Hematopoietic multipotent progenitor cell treated with erythropoietin and hydrocortisone succinate and interleukin-3 and kit ligand, for 6 days (in vitro differentiated cells): ENCODE results near the gene NSL1.
"Not testable (repeated sequence)": the region's sequence is repeated elsewhere in the genome, so short reads cannot be mapped to it uniquely, and the experiment has no call there.

Experiments used
- DNase-seq: peaks from one replicate; pipeline ENCODE4 v3.0.0-alpha.2; 2015

Gene NSL1

GRCh38 chr1:212746546-212746945 lies 45.0 kb downstream of the NSL1 start:
- no peak for DNase-seq

- no peak for DNase-seq
These were observed 46.3 kb downstream of the NSL1 start for GRCh38 chr1:212745303-212745702.

GRCh38 chr1:212743901-212744475 lies 47.6 kb downstream of the NSL1 start:
- DNase-seq = no peak

- no peak for DNase-seq
These were observed 53.2 kb downstream of the NSL1 start for GRCh38 chr1:212738330-212738729.

GRCh38 chr1:212737559-212737958 lies 54.0 kb downstream of the NSL1 start:
- peak; percentile 36 for DNase-seq

GRCh38 chr1:212733109-212733508 lies 58.5 kb downstream of the NSL1 start:
- no peak for DNase-seq

- no peak for DNase-seq
These were observed 59.9 kb downstream of the NSL1 start for GRCh38 chr1:212731630-212732029.

GRCh38 chr1:212728606-212729005 lies 63.0 kb downstream of the NSL1 start:
- no peak for DNase-seq

GRCh38 chr1:212727386-212728181 lies 64.0 kb downstream of the NSL1 start:
- DNase-seq = peak; percentile 43

- not testable (repeated sequence) for DNase-seq
These were observed 66.9 kb downstream of the NSL1 start for GRCh38 chr1:212724679-212725078.

GRCh38 chr1:212722270-212722957 lies 69.2 kb downstream of the NSL1 start:
- DNase-seq = no peak

- no peak for DNase-seq
These were observed 70.0 kb downstream of the NSL1 start for GRCh38 chr1:212721388-212722247.

GRCh38 chr1:212719633-212720032 lies 71.9 kb downstream of the NSL1 start:
- no peak for DNase-seq

GRCh38 chr1:212718499-212718898 lies 73.1 kb downstream of the NSL1 start:
- peak; percentile 8 for DNase-seq

- no peak for DNase-seq
These were observed 75.4 kb downstream of the NSL1 start for GRCh38 chr1:212716161-212716560.

GRCh38 chr1:212713465-212714136 lies 78.0 kb downstream of the NSL1 start:
- no peak for DNase-seq

GRCh38 chr1:212712451-212713303 lies 78.9 kb downstream of the NSL1 start:
- DNase-seq = no peak

GRCh38 chr1:212711974-212712373 lies 79.6 kb downstream of the NSL1 start:
- not testable (repeated sequence) for DNase-seq

GRCh38 chr1:212710566-212710965 lies 81.0 kb downstream of the NSL1 start:
- no peak for DNase-seq

GRCh38 chr1:212703991-212704564 lies 87.5 kb downstream of the NSL1 start:
- DNase-seq = no peak

GRCh38 chr1:212702672-212703071 lies 88.9 kb downstream of the NSL1 start:
- DNase-seq = no peak
